ENCODE measurements around the gene PRF1. TPM values are rescaled to one million over a fixed set of nuclear protein-coding genes. Genes with fewer than 3 reads are reported as not detected.
A peak's percentile ranks its signal among the peaks of the same experiment; 100 is the strongest.

PRF1 gene
- total and polyA plus RNA-seq, 2 experiments from 2014 or later: 0.13 TPM; not detected in 1

- no peaks in the 10 kb centered on the region for H3K36me3 ChIP-seq (ENCODE audit: insufficient read depth)
- peaks cover 9% of the 10 kb centered on the region for H3K27me3 Mint-ChIP-seq (ENCODE audit: insufficient read depth, low read depth, poor library complexity)
- H3K4me1 ChIP-seq (ENCODE audit: insufficient read depth): no peaks in the 10 kb centered on the region; the same call in 1 of the 2 replicates
- no peak overlapping the region for H2AFZ ChIP-seq
- no peak overlapping the region for H3K4me3 ChIP-seq
- H3K27ac ChIP-seq (ENCODE audit: low read depth): no peak overlapping the region
- no peak overlapping the region for H3K4me3 Mint-ChIP-seq
- no peaks in the 10 kb centered on the region for H3K79me2 ChIP-seq (replicated peaks; ENCODE audit: insufficient read depth)
- H4K20me1 ChIP-seq (replicated peaks; ENCODE audit: insufficient read depth): no peaks in the 10 kb centered on the region
- H3K4me1 Mint-ChIP-seq: peaks cover 12% of the 10 kb centered on the region; the same call in 2 of the 3 replicates
- TF ChIP-seq CTCF (conservative IDR thresholded peaks at IDR 0.05; ENCODE audit: low read depth in 2 of 2): peak; percentile 84 to 93
- no peak for TF ChIP-seq STAT1 (IDR thresholded peaks at IDR 0.05; ENCODE audit: unreplicated experiment)
- H3K36me3 Mint-ChIP-seq (ENCODE audit: low read depth): peaks cover 28% of the 10 kb centered on the region
- H3K9me3 Mint-ChIP-seq: no peaks in the 10 kb centered on the region
- no peaks in the 10 kb centered on the region for H3F3A ChIP-seq (replicated peaks; ENCODE audit: low read depth)
- no peak overlapping the region for H3K4me2 ChIP-seq
- ATAC-seq (peak; percentile 95), DNase-seq (ENCODE audit: low spot score) (peak; percentile 82)
- H3K27me3 ChIP-seq (ENCODE audit: insufficient read depth): no peaks in the 10 kb centered on the region
- H3K27ac Mint-ChIP-seq: no peak overlapping the region
- no peaks in the 10 kb centered on the region for H3K9me2 ChIP-seq (ENCODE audit: insufficient read depth)
Observed at GRCh38 chr10:70549962-70550458, 52.5 kb downstream of the PRF1 start.

GRCh38 chr10:70549351-70549961 is 53.1 kb downstream of the PRF1 start:
- Histone ChIP-seq H3K27me3 (ENCODE audit: insufficient read depth) (no peaks in the 10 kb centered on the region), H2AFZ (no peak overlapping the region), H3K4me1 (ENCODE audit: insufficient read depth) (no peaks in the 10 kb centered on the region; the same call in 1 of the 2 replicates), H3K9me2 (ENCODE audit: insufficient read depth) (no peaks in the 10 kb centered on the region), H4K20me1 (replicated peaks; ENCODE audit: insufficient read depth) (no peaks in the 10 kb centered on the region), H3F3A (replicated peaks; ENCODE audit: low read depth) (no peaks in the 10 kb centered on the region), H3K79me2 (replicated peaks; ENCODE audit: insufficient read depth) (no peaks in the 10 kb centered on the region), H3K4me3 (no peak overlapping the region), H3K36me3 (ENCODE audit: insufficient read depth) (no peaks in the 10 kb centered on the region), H3K27ac (ENCODE audit: low read depth) (0 out of 2 replicates have a peak overlapping the region, but pooled peaks have one; percentile 19), H3K4me2 (no peak overlapping the region)
- peaks cover 26% of the 10 kb centered on the region for H3K36me3 Mint-ChIP-seq (ENCODE audit: low read depth)
- ATAC-seq (peak; percentile 33), DNase-seq (ENCODE audit: low spot score) (no peak)
- H3K4me3 Mint-ChIP-seq: no peak overlapping the region
- no peaks in the 10 kb centered on the region for H3K9me3 Mint-ChIP-seq
- peaks cover 12% of the 10 kb centered on the region; the same call in 2 of the 3 replicates for H3K4me1 Mint-ChIP-seq
- peaks cover 9% of the 10 kb centered on the region for H3K27me3 Mint-ChIP-seq (ENCODE audit: insufficient read depth, low read depth, poor library complexity)
- H3K27ac Mint-ChIP-seq: no peak overlapping the region
- TF ChIP-seq ETS1 (IDR thresholded peaks at IDR 0.05) (no peak), ZNF331 (CRISPR knock-in tag; IDR thresholded peaks at IDR 0.05; ENCODE audit: low read depth) (no peak), JUNB (IDR thresholded peaks at IDR 0.05; ENCODE audit: unreplicated experiment) (no peak), STAT1 (IDR thresholded peaks at IDR 0.05; ENCODE audit: unreplicated experiment) (no peak), REST (IDR thresholded peaks at IDR 0.05; ENCODE audit: unreplicated experiment) (no peak), EZH2phosphoT487 (IDR thresholded peaks at IDR 0.05; ENCODE audit: unreplicated experiment) (no peak)
